Measurements from ENCODE around the gene GAB2.

Gene GAB2

GRCh38 chr11:78171951-78172350, 245.7 kb downstream of the GAB2 start:
- no peak for DNase-seq

DNA sequence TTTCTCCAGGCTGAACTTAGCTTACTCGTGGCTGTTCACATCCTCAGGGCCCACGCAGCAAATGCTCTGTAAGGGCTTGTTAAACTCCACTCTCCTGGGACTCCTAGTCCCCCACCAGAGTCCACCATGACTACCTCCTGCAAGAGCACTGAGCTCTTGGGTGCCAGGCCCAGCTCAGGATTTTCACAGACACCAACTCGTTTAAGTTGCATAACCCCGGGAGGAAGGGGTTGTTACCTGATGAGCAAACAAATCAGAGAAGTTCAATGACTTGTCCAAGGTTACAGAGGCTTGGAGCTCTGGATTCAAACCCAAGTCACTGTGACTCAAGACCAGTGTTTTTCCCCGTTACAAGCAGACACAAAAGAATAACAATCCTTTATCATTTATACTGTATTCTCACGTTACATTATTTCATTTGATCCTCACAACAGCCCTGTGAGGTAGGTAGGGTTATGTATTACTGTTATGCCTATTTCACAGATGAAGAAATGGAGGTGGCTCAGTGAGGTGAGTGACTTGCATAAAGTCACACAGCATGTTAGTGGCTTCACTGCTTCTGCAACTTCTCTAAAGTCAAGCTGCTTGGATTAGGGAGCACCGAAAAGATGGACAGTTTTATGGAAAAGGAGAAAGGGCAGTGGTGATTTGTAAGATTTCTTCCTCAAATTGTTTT, 246.6 kb downstream of the GAB2 start:
- DNase-seq = no peak

DNA sequence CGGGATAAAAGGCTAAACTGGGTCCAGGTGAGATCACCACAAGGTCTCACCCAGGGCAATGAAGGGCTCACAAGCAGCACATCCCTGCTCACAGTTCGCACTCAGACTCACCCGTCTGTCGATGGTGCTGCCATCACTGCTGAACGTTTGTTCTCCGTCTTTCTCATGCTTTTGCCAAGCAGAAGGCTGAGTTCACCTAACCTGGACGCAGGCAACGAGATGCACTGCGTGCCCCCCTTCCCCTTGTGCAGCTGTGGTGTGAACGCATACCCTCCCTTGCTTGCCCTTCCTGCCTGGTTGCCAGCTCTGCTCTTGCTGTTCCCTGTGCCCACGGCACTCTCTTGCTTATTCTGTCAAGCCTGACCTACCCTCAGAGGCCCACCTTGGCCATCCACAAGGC, 247.2 kb downstream of the GAB2 start:
- no peak for DNase-seq

GRCh38 chr11:78168539-78169477, 248.8 kb downstream of the GAB2 start:
- DNase-seq = no peak

GRCh38 chr11:78166855-78167469, 250.7 kb downstream of the GAB2 start:
- no peak for DNase-seq

Data from stimulated activated CD4-positive, alpha-beta T cell treated with anti-CD3 and anti-CD28 coated beads, Interleukin-2, amount 100 ng/mL, for 48 hours (primary cell).